Heart left ventricle (tissue), 16 donors: Measurements from ENCODE around the gene TMEM8B. TPM values are rescaled to one million over a fixed set of nuclear protein-coding genes. Genes with fewer than 3 reads are reported as not detected.

Source experiments
- ATAC-seq, 4 donors: fragments of 200-7000 bp; cut with Tn5 transposase; one replicate each; pipeline ENCODE4 v1.9.1; 2020 to 2022; ENCODE audit warnings: moderate library complexity in 4 of 4, mild to moderate bottlenecking in 3 of 4, moderate number of reproducible peaks in 1 of 4
- DNase-seq, 5 donors: peaks; one replicate each; pipeline ENCODE4 v3.0.0-alpha.2; 2020
- H3K27ac ChIP-seq, 12 donors: fragments of 200-600 bp; sonication (generic) in 4 of 12; one replicate each; pipeline versions ENCODE4 v1.5.0 to v1.8.0; 2016 to 2022; ENCODE audit warnings: mild to moderate bottlenecking in 2 of 12
- H3K27me3 ChIP-seq, 9 donors: fragments of 200-600 bp; sonication (generic) in 2 of 9; one replicate each; pipeline versions ENCODE4 v1.5.1 to v1.8.0; 2016 to 2022; ENCODE audit warnings: mild to moderate bottlenecking in 3 of 9
- H3K36me3 ChIP-seq, 9 donors: fragments of 200-600 bp; sonication (generic) in 2 of 9; one replicate each; pipeline versions ENCODE4 v1.5.0 to v1.8.0; 2018 to 2022; ENCODE audit warnings: mild to moderate bottlenecking in 2 of 9
- H3K4me1 ChIP-seq, 12 donors: fragments of 200-600 bp; sonication (generic) in 4 of 12; one replicate each; pipeline versions ENCODE4 v1.5.0 to v1.8.0; 2016 to 2022; ENCODE audit warnings: mild to moderate bottlenecking in 3 of 12
- H3K4me3 ChIP-seq, 12 donors: fragments of 200-600 bp; sonication (generic) in 4 of 12; one replicate each; pipeline versions ENCODE4 v1.5.0 to v1.8.0; 2017 to 2022; ENCODE audit warnings: mild to moderate bottlenecking in 9 of 12, moderate library complexity in 4 of 12
- H3K9me3 ChIP-seq, 12 donors: fragments of 200-600 bp; sonication (generic) in 4 of 12; one replicate each; pipeline versions ENCODE4 v1.5.0 to v1.8.0; 2016 to 2022; ENCODE audit warnings: mild to moderate bottlenecking in 1 of 12
- CTCF ChIP-seq, 12 donors: fragments of 200-600 bp; sonication (generic) in 4 of 12; IDR thresholded peaks; one replicate each; pipeline versions ENCODE4 v1.5.0 to v1.8.0; 2018 to 2022; ENCODE audit warnings: antibody characterized with exemption in 12 of 12, mild to moderate bottlenecking in 5 of 12
- POLR2A ChIP-seq, 2 donors: fragments of 450-650 bp; IDR thresholded peaks; one replicate each; pipeline ENCODE4 v1.6.1; 2017; ENCODE audit warnings: antibody characterized with exemption in 2 of 2, mild to moderate bottlenecking in 2 of 2, moderate library complexity in 2 of 2
- WGBS, 4 donors: extraction: QIAGEN DNeasy Blood & Tissue Kit in 2 of 4; methylation state at CpG; one replicate each; pipeline versions ENCODE4 v1.1.5 to v1.1.7; 2013 to 2018; 5-methylcytosine and 5-hydroxymethylcytosine counted together
- intact Hi-C, 10 donors: fragments of 100-400 bp; cut with DNase I; formaldehyde crosslinking; loops; one replicate each; pipeline versions ENCODE4 v1.11.1 to v1.14.2; 2022
- polyA plus RNA-seq, 2 donors: library from polyadenylated mRNA; stranded (reverse); fragments of 200-250 nt; gene quantifications; one replicate each; pipeline ENCODE4 v1.2.3, GENCODE V29; 2013
- total RNA-seq, 9 donors: library from RNA; depleted of rRNA in 2 of 9; stranded (reverse); fragments of >200 nt in 2 of 9; fragmentation: NEBNext Ultra II Directional in 3 of 9; extraction: Animal tissue kit (Norgen Biotek cat#: 25700) in 3 of 9; gene quantifications; one replicate each; pipeline versions ENCODE4 v1.1.0 to v1.2.4, GENCODE V29; 2016 to 2023
- donor health status: ischemic (EF 13 %, LVEDD 7.1; RV severe dilation, severe dysfunction).
- donor health status: healthy with polysubstance abuse.
- donor health status: DM: no; HTN: yes; CAD: no.
- donor health status: DM: no; HTN: no; CAD: no.
- donor health status: ischemic (EF 25% LVEDD 6.9; RV normal size, moderate dysfunction).
- donor health status: ischemic (EF 25% LVEDD 5.7; RV mildly dilated, moderate dysfunction).
- donor health status: healthy.
- donor health status: DM: yes; HTN: yes; CAD: no.
- donor health status: ischemic (EF 35%, LVEDD 5.7; RV mildly dilated, moderate dysfunction).
- donor health status: nonischemic (EF 11% LVEDD 7.7; RV severe dilation, severe dysfunction).
- donor health status: DM: yes; HTN: yes; CAD: no.
- donor health status: PGD.
- donor health status: ischemic (EF 29% LVEDD 5.4; RV normal size, mild dysfunction).
- donor health status: nonischemic (EF 23%, LVEDD 6.1; RV moderate dilation, normal function).

The TMEM8B gene
- total and polyA plus RNA-seq, 11 donors: 7.9 to 21.4 (median 17.9) TPM

DNA sequence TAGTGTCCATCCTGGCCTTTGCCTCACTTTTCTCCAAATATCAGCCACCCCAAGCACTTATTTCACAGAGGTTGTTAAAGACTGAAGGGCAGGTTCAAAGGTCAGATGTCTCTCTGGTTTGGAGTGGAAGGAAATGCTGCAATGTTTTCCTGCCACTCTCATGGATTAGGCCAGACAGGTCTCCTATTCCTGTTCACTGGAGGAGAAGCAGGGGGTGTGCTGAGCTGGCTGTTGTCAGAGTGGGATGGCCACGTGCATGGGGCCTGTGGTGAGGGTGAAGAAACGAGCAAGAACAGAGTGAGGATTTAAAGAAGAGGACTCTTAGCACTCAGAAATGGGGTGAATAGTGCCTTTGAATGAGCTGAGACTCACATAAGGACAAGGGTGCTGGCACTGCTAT is 6.7 kb downstream of the TMEM8B start:
- no peak for TF ChIP-seq POLR2A (IDR thresholded peaks at IDR 0.05)
- TF ChIP-seq CTCF (IDR thresholded peaks at IDR 0.05): no peak
- WGBS, 4 donors: 90 to 96% (median 94%) methylated on average over 2 of the region's 2 CpGs
- DNase-seq (no peak), ATAC-seq (no peak)
- Histone ChIP-seq H3K4me1 (peaks cover 2 to 35% (median 24%) of the 10 kb centered on the region in 12 donors), H3K27ac (no peak overlapping the region), H3K4me3 (no peak overlapping the region), H3K27me3 (peaks cover 0 to 30% (median 0%) of the 10 kb centered on the region in 9 donors), H3K36me3 (peaks cover 0 to 4% (median 0%) of the 10 kb centered on the region in 9 donors), H3K9me3 (no peaks in the 10 kb centered on the region)
- intact Hi-C loops: loop anchor here in 2 of 10 donors (2.0 to 5.0 kb wide), 3 partner anchors 37 to 47 kb away; partner anchors contain the start of gene OR13J1 (in 1 of the 2)

DNA sequence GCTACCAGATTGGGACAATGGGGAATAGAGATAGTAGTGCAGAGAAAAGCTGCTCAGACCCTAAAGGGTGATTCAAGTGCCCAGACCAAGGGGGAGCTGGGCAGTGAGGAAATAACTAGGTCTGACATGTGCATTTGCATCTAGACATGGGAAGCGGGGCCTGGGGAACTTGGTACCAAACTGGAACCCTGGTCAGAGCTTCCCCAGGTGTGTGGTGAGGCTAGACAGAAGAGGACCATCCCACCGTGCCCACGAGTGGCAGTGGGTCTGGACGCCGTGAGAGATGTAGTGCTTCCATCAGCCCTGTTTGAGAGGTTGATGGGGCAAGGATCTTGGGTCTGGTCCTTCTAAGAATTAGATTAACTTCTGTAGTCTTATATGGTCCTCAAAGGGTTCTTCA is 7.6 kb downstream of the TMEM8B start:
- ATAC-seq (no peak), DNase-seq (no peak)
- TF ChIP-seq POLR2A (IDR thresholded peaks at IDR 0.05): no peak
- TF ChIP-seq CTCF (IDR thresholded peaks at IDR 0.05): no peak
- Histone ChIP-seq H3K9me3 (no peaks in the 10 kb centered on the region), H3K27ac (no peak overlapping the region), H3K36me3 (peaks cover 0 to 4% (median 0%) of the 10 kb centered on the region in 9 donors), H3K27me3 (peaks cover 0 to 34% (median 0%) of the 10 kb centered on the region in 9 donors), H3K4me1 (peaks cover 0 to 27% (median 20%) of the 10 kb centered on the region in 12 donors), H3K4me3 (no peak overlapping the region)
- 95 to 98% (median 97%) methylated on average over 5 of the region's 5 CpGs for WGBS, 4 donors
- intact Hi-C loops: loop anchor here in 2 of 10 donors (2.0 to 5.0 kb wide), 3 partner anchors 36 to 46 kb away; partner anchors contain the start of gene OR13J1 (in 1 of the 2)

GRCh38 chr9:35839926-35840325 is 10.9 kb downstream of the TMEM8B start:
- H3K36me3 ChIP-seq: peaks cover 0 to 9% (median 0%) of the 10 kb centered on the region in 9 donors
- no peak overlapping the region for H3K27ac ChIP-seq
- WGBS, 4 donors: 92 to 97% (median 96%) methylated on average over 5 of the region's 5 CpGs
- H3K9me3 ChIP-seq: no peaks in the 10 kb centered on the region
- ATAC-seq (no peak), DNase-seq (no peak)
- intact Hi-C loops: loop anchor here in 3 of 10 donors (5.0 kb wide), 3 partner anchors 32 to 38 kb away; partner anchors contain the start of gene OR13J1 (in 1 of the 3)
- H3K4me1 ChIP-seq: peaks cover 0 to 31% (median 8%) of the 10 kb centered on the region in 12 donors
- H3K4me3 ChIP-seq: no peak overlapping the region
- peaks cover 0 to 34% (median 0%) of the 10 kb centered on the region in 9 donors for H3K27me3 ChIP-seq
- TF ChIP-seq CTCF (IDR thresholded peaks at IDR 0.05) (no peak), POLR2A (IDR thresholded peaks at IDR 0.05) (no peak)

GRCh38 chr9:35840881-35841644 is 12.0 kb downstream of the TMEM8B start:
- intact Hi-C loops: loop anchor here in 1 of 10 donors (5.0 kb wide), 1 partner anchor 39 kb away; no protein-coding TSS in a partner anchor
- no peak overlapping the region for H3K4me3 ChIP-seq
- peaks cover 0 to 34% (median 0%) of the 10 kb centered on the region in 9 donors for H3K27me3 ChIP-seq
- no peaks in the 10 kb centered on the region for H3K9me3 ChIP-seq
- peaks cover 0 to 5% (median 0%) of the 10 kb centered on the region in 9 donors for H3K36me3 ChIP-seq
- TF ChIP-seq POLR2A (IDR thresholded peaks at IDR 0.05) (no peak), CTCF (IDR thresholded peaks at IDR 0.05) (no peak)
- H3K27ac ChIP-seq: no peak overlapping the region
- H3K4me1 ChIP-seq: peaks cover 0 to 43% (median 17%) of the 10 kb centered on the region in 12 donors
- DNase-seq (no peak), ATAC-seq (no peak)
- WGBS, 4 donors: 94 to 98% (median 97%) methylated on average over 15 of the region's 15 CpGs
